SK-MEL-5 (cell line): ENCODE results near the gene NDUFB11. TPM values are rescaled to one million over a fixed set of nuclear protein-coding genes. Genes with fewer than 3 reads are reported as not detected.
A peak's percentile ranks its signal among the peaks of the same experiment; 100 is the strongest.
"Not testable (repeated sequence)": the region's sequence is repeated elsewhere in the genome, so short reads cannot be mapped to it uniquely, and the experiment has no call there.

Experiments
- DNase-seq: peaks from one replicate; pipeline ENCODE4 v3.0.0-alpha.2; 2016; ENCODE audit warnings: low read depth, low spot score
- in situ Hi-C: cut with HindIII; loops from 2 replicates; pipeline ENCODE4 v1.10.0; 2016; ENCODE audit warnings: low sequenced_read_pairs, high pct_unique_total_duplicates, low pct_unique_long_range_greater_than_20kb
- small RNA-seq, 2 experiments: library from RNA; depleted of rRNA; stranded (forward); fragments of <200 nt; gene quantifications; one replicate each; pipeline ENCODE3, GENCODE V24; 2014
- total RNA-seq: library from RNA; depleted of rRNA; stranded (reverse); fragments of >200 nt; shearing (Covaris generic); gene quantifications from 2 replicates; pipeline ENCODE4 v1.2.3, GENCODE V29; 2014; rRNA removed

NDUFB11 gene
- total RNA-seq, 1 experiment from 2014 or later, result 157 TPM

DNA sequence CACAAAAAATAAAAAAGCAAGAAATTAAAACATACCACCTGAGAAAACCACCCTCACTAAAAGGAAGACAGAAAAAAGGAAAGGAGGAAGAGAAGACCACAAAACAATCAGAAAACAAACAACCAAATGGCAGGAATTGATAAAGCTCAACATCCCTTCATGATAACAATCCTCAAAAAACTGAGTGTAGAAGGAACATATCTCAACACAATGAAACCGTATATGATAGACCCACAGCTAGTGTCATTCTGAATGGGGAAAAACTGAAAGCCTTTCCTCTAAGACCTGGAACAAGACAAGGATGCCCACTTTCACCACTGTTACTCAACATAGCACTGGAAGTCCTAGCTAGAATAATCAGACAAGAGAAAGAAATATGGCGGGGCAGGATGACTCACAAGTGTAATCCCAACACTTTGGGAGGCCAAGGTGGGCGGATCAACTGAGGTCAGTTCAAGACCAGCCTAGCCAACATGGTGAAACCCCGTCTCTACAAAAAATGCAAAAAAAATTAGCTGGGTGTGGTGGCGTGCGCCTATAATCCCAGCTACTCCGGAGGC, 27.9 kb downstream of the NDUFB11 start:
- DNase-seq, in situ Hi-C loops: not testable (repeated sequence)

- in situ Hi-C loops, result no loop called here
- no peak for DNase-seq
Measured at GRCh38 chrX:47112316-47112954, 32.1 kb downstream of the NDUFB11 start.

DNA sequence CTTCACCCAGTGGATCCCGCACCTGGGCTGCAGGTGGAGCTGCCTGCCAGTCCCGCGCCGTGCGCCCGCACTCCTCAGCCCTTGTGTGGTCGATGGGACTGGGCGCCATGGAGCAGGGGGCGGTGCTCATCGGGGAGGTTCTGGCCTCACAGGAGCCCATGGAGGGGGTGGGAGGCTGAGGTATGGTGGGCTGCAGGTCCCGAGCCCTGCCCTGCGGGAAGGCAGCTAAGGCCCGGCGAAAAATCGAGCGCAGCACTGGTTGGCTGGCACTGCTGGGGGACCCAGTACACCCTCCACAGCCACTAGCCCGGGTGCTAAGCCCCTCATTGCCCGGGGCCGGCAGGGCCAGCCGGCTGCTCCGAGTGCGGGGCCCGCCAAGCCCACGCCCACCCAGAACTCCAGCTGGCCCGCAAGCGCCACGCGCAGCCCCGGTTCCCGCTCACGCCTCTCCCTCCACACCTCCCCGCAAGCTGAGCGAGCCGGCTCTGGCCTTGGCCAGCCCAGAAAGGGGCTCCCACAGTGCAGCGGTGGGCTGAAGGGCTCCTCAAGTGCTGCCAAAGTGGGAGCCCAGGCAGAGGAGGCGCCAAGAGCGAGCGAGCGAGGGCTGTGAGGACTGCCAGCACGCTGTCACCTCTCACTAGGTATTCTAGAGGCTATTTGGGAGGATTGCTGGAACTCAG, 33.4 kb downstream of the NDUFB11 start:
- DNase-seq, in situ Hi-C loops: not testable (repeated sequence)

DNA sequence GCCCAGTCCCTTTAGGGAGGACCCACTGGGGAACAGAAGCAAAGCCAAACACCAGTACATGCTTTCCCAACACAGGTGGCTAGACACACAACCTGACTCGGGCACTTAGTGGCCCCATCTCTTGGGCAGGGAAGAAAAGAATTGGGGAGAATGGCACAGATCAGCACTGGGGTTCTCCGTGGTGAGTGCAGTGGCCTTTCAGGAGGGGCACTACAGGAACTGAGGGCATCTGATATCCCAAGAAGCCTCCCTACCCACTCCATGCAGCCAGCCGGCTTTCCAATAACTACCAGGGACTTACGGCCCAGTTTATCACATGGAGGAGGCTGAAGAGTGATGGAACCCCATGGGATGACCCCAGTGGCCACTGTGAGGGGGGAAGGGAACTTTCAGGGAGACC, 43.3 kb downstream of the NDUFB11 start:
- in situ Hi-C loops, result no loop called here
- no peak for DNase-seq

- DNase-seq, result no peak
- in situ Hi-C loops, result no loop called here
Measured at GRCh38 chrX:47098338-47099094, 46.0 kb downstream of the NDUFB11 start.

GRCh38 chrX:47097018-47097417, 47.5 kb downstream of the NDUFB11 start:
- in situ Hi-C loops, result no loop called here

GRCh38 chrX:47093860-47094259, 50.6 kb downstream of the NDUFB11 start:
- DNase-seq, result no peak
- in situ Hi-C loops, result no loop called here

More at GRCh38 chrX:47097018-47097417, 47.5 kb downstream of the NDUFB11 start:
- peak; percentile 21 for DNase-seq

GRCh38 chrX:47093248-47093647, 51.3 kb downstream of the NDUFB11 start:
- peak; percentile 41 for DNase-seq
- in situ Hi-C loops, result no loop called here

Small RNA genes lying within 50 kb of the gene (small RNA-seq; reads per million reads assigned to genes)
- 0.06 to 0.62 reads per million in 2 experiments for gene RNU12-2P

Other genes starting within 250 kb of the NDUFB11 start
- 9.0 and 9.4 TPM in 2 replicates for gene JADE3, start 232.3 kb downstream of the NDUFB11 start, total RNA-seq
- 0.29 TPM in 2 replicates for gene RGN, start 66.3 kb downstream of the NDUFB11 start, total RNA-seq
- gene RBM10, start 519 bp upstream of the NDUFB11 start, total RNA-seq, result 42.2 and 42.6 TPM in 2 replicates
- 169 and 186 TPM in 2 replicates for gene UBA1, start 49.1 kb upstream of the NDUFB11 start, total RNA-seq
- 81.6 and 95.4 TPM in 2 replicates for gene CDK16, start 74.0 kb upstream of the NDUFB11 start, total RNA-seq
- 28.6 and 37.5 TPM in 2 replicates for gene USP11, start 88.3 kb upstream of the NDUFB11 start, total RNA-seq
- gene ZNF157, start 225.9 kb upstream of the NDUFB11 start, total RNA-seq, result 0.24 TPM in 1 of 2 replicates, not detected in the other